Immature natural killer cell (primary cell): ENCODE data around the gene TNS3. TPM values are rescaled to one million over a fixed set of nuclear protein-coding genes. Genes with fewer than 3 reads are reported as not detected.

Experiments
- DNase-seq, 3 donors: peaks; one replicate each; pipeline ENCODE4 v3.0.0; 2022; ENCODE audit warnings: mixed read lengths in 1 of 3
- H3K27ac Mint-ChIP-seq, 6 donors: one replicate each; pipeline ENCODE4 v1.8.0; 2020; ENCODE audit warnings: mixed read lengths in 6 of 6, mild to moderate bottlenecking in 5 of 6, inconsistent platforms in 4 of 6, moderate library complexity in 3 of 6
- H3K27me3 Mint-ChIP-seq, 3 donors: one replicate each; pipeline ENCODE4 v1.8.0; 2020 to 2021; ENCODE audit warnings: low read depth in 3 of 3, mild to moderate bottlenecking in 3 of 3, mixed read lengths in 3 of 3, moderate library complexity in 3 of 3, inconsistent platforms in 1 of 3
- H3K36me3 Mint-ChIP-seq, 3 donors: one replicate each; pipeline ENCODE4 v1.8.0; 2020; ENCODE audit warnings: mixed read lengths in 3 of 3, inconsistent platforms in 2 of 3, mild to moderate bottlenecking in 2 of 3
- H3K4me1 Mint-ChIP-seq, 2 donors: one replicate each; pipeline ENCODE4 v1.8.0; 2020; ENCODE audit warnings: inconsistent platforms in 2 of 2, mild to moderate bottlenecking in 2 of 2, mixed read lengths in 2 of 2, moderate library complexity in 1 of 2
- H3K4me3 Mint-ChIP-seq, 5 donors: one replicate each; pipeline ENCODE4 v1.8.0; 2020; ENCODE audit warnings: mild to moderate bottlenecking in 5 of 5, mixed read lengths in 5 of 5, inconsistent platforms in 3 of 5, moderate library complexity in 3 of 5
- H3K9me3 Mint-ChIP-seq, 6 donors: one replicate each; pipeline ENCODE4 v1.8.0; 2020; ENCODE audit warnings: mild to moderate bottlenecking in 6 of 6, mixed read lengths in 6 of 6, inconsistent platforms in 4 of 6, moderate library complexity in 3 of 6
- polyA plus RNA-seq, 3 donors: library from polyadenylated mRNA; unstranded; fragments of 300-500 nt; fragmentation: Illumina TruSeq; gene quantifications; one replicate each; pipeline ENCODE4 v1.2.3, GENCODE V29; 2021

Gene TNS3
- polyA plus RNA-seq, 3 donors from 2014 or later = 0.19 TPM; not detected in 2

DNA sequence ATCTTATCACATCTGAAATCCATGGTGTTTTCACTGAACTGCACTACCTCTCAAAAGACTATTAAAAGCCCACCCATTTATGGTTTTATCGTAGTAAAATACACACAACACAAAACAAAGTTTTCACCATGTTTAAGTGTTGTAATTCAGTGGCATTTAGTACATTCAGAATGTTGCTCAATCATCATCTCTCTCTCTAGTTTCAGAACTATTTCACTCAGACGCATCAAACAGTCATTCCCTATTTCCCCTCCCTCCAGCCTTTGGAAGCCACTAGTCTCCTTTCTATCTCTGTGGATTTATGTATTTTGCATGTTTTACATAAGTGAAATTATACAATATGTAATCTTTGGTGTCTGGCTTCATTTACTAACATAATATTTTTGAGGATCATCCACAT lies 332.6 kb downstream of the TNS3 start:
- DNase-seq = no peak
- H3K4me3 Mint-ChIP-seq = no peak overlapping the region

DNA sequence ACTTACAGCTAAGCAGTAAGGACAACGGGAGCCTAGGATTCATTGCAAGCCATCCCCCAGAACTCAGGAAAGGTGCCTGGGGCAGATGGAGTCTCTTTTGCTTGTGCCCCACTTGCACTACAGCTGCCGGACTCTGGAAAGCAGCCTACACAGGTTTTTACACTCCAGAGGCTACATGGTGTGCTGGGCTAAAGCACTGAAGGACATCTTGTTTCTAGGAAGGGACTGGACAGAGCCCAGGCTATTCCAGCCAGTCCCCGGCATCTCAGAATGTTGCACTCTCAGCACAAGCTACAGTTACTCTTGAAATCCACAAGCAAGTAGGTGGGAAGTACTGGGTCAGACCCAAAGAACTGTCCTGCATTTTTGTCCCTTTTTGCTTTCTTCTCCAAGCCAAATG lies 333.1 kb downstream of the TNS3 start:
- H3K4me1 Mint-ChIP-seq = peaks cover 6 to 9% of the 10 kb centered on the region in 2 donors
- H3K9me3 Mint-ChIP-seq = no peaks in the 10 kb centered on the region
- DNase-seq = no peak
- no peak overlapping the region for H3K27ac Mint-ChIP-seq
- H3K4me3 Mint-ChIP-seq = no peak overlapping the region
- peaks cover 2 to 7% (median 4%) of the 10 kb centered on the region in 3 donors for H3K27me3 Mint-ChIP-seq
- H3K36me3 Mint-ChIP-seq = no peaks in the 10 kb centered on the region

More for the DNA sequence above, 332.6 kb downstream of the TNS3 start:
- peaks cover 2 to 7% (median 4%) of the 10 kb centered on the region in 3 donors for H3K27me3 Mint-ChIP-seq
- peaks cover 7 to 10% of the 10 kb centered on the region in 2 donors for H3K4me1 Mint-ChIP-seq
- no peak overlapping the region for H3K27ac Mint-ChIP-seq
- no peaks in the 10 kb centered on the region for H3K9me3 Mint-ChIP-seq
- H3K36me3 Mint-ChIP-seq = no peaks in the 10 kb centered on the region

GRCh38 chr7:47247132-47247531 lies 334.8 kb downstream of the TNS3 start:
- Mint-ChIP-seq H3K4me3 (no peak overlapping the region), H3K36me3 (no peaks in the 10 kb centered on the region), H3K27me3 (peaks cover 1 to 6% (median 4%) of the 10 kb centered on the region in 3 donors), H3K9me3 (no peaks in the 10 kb centered on the region), H3K4me1 (no peaks in the 10 kb centered on the region), H3K27ac (no peak overlapping the region)
- no peak for DNase-seq

DNA sequence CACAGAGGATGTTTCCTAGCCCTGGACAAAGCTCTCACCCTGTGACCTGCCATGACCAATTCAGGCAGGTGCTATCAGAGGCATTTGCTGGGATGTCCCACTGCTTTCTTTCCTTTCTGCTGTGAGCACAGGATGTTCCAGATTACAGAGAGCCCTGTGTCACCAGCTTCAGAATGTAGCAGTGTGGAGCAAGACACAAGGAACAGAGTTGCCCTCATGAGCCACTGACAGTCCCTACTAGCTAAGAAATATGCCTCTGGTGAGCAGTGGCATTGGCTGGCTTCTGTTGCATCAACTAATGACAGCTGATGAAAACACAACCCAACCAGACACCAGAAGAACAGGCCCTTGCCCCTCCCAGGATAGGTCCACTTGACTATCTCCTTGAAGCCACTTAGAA lies 337.2 kb downstream of the TNS3 start:
- no peak for DNase-seq
- H3K27ac Mint-ChIP-seq = no peak overlapping the region
- H3K4me1 Mint-ChIP-seq = no peaks in the 10 kb centered on the region
- no peaks in the 10 kb centered on the region for H3K36me3 Mint-ChIP-seq
- H3K4me3 Mint-ChIP-seq = no peak overlapping the region
- H3K9me3 Mint-ChIP-seq = no peaks in the 10 kb centered on the region
- H3K27me3 Mint-ChIP-seq = peaks cover under 1 to 1% (median 1%) of the 10 kb centered on the region in 3 donors

DNA sequence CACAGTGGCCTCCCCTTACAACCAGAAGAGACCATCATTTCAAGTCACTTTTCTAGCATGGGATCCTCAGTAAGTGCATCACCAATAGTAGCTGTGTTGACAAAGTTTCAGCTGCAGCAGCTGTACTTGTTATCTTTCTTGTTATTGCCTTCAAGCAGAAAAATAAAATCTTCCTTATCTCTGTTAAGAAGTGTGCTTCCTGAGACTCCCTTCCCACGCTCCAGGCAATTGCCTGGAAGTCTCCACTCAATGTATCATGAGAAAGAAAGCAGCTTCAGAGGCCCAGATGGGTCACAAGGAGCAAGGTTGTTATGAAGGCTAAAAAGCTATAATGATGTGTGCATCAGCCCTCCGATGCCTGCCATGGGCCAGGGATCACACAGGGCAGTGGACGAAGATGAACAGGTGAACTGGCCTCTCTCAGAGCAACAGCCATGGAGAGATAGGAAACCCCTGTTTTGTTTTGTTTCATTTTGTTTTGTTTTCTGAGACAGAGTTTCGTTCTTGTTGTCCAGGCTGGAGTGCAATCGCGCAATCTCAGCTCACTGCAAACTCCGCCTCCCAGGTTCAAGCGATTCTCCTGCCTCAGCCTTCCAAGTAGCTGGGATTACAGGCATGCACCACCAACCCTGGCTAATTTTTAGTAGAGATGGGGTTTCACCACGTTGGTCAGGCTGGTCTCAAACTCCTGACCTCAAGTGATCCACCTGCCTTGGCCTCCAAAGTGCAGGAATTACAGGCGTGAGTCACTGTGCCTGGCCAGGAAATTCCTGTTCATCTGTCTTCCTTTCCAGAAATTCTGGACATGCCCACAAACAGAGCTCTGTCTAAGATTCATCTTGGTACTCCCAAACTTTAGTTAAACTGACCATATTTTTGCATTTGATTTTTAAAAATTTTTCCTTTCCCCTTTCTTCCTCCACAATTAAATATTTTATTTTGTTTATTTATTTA lies 340.5 kb downstream of the TNS3 start:
- Mint-ChIP-seq H3K4me1 (no peaks in the 10 kb centered on the region), H3K9me3 (no peaks in the 10 kb centered on the region), H3K36me3 (no peaks in the 10 kb centered on the region), H3K4me3 (no peak overlapping the region), H3K27ac (no peak overlapping the region), H3K27me3 (peaks cover 0 to 1% (median 1%) of the 10 kb centered on the region in 3 donors)
- DNase-seq = no peak

DNA sequence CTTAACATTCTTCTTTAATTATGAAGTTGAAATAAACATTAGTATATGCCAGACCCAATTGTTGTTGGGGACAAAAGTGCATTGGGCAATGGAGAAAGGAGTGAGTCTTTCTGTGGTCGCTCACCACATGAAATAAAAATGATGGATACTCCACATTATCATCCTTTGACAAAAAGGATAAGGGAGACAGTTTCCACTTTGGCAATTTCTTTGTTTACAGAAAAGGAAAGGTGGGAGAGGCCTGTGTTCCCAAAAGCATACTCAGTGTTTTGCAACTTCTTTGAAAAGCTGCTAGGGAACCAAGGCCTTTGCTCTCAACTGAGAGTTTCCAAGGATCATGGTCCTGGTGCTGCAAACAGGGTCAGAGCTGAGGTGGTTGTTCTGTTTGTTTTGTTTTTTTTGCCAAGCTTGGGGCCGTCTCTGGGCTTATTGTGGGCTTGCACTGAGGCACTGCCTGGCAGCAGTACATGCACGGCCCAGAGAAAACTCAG lies 341.9 kb downstream of the TNS3 start:
- Mint-ChIP-seq H3K4me1 (no peaks in the 10 kb centered on the region), H3K27me3 (peaks cover 0 to 1% (median 1%) of the 10 kb centered on the region in 3 donors), H3K9me3 (no peaks in the 10 kb centered on the region), H3K4me3 (no peak overlapping the region), H3K27ac (no peak overlapping the region), H3K36me3 (no peaks in the 10 kb centered on the region)
- DNase-seq = no peak

- Mint-ChIP-seq H3K4me3 (no peak overlapping the region), H3K36me3 (no peaks in the 10 kb centered on the region), H3K9me3 (no peaks in the 10 kb centered on the region), H3K27me3 (peaks cover 0 to 1% (median 1%) of the 10 kb centered on the region in 3 donors), H3K4me1 (no peaks in the 10 kb centered on the region), H3K27ac (no peak overlapping the region)
- no peak for DNase-seq
Measured at GRCh38 chr7:47239034-47239433, 342.9 kb downstream of the TNS3 start.

GRCh38 chr7:47236480-47237129 lies 345.3 kb downstream of the TNS3 start:
- Mint-ChIP-seq H3K4me3 (no peak overlapping the region), H3K4me1 (no peaks in the 10 kb centered on the region), H3K27ac (no peak overlapping the region), H3K36me3 (no peaks in the 10 kb centered on the region), H3K27me3 (peaks cover 0 to 3% (median 2%) of the 10 kb centered on the region in 3 donors), H3K9me3 (no peaks in the 10 kb centered on the region)
- DNase-seq = no peak

- Mint-ChIP-seq H3K4me1 (no peaks in the 10 kb centered on the region), H3K27me3 (peaks cover 0 to 9% (median 5%) of the 10 kb centered on the region in 3 donors), H3K9me3 (no peaks in the 10 kb centered on the region), H3K36me3 (no peaks in the 10 kb centered on the region), H3K27ac (no peak overlapping the region), H3K4me3 (no peak overlapping the region)
- DNase-seq = no peak
Measured at GRCh38 chr7:47233996-47234395, 347.9 kb downstream of the TNS3 start.

GRCh38 chr7:47232751-47233412 lies 349.0 kb downstream of the TNS3 start:
- Mint-ChIP-seq H3K4me1 (no peaks in the 10 kb centered on the region), H3K27me3 (peaks cover 0 to 9% (median 7%) of the 10 kb centered on the region in 3 donors), H3K27ac (no peak overlapping the region), H3K4me3 (no peak overlapping the region), H3K36me3 (no peaks in the 10 kb centered on the region), H3K9me3 (no peaks in the 10 kb centered on the region)
- DNase-seq = no peak

DNA sequence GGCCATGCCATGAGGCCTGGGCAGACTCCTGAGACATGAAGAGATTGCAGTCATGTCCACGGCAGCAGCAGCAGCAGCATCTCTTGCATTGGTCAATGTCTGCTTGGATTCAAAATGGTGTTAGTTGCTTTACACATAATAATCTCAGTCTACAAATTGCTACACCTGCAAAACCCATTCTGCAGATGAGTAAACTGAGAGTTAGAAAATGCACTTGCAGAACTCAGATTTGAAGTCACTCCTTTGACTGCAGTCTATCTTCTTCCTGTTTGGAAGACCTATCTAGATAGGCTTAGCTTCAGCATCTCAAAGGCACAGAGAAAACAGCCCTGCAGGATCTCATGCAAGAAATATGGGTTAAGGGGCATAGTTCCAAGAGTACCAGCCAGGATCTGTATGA lies 350.3 kb downstream of the TNS3 start:
- DNase-seq = no peak
- no peaks in the 10 kb centered on the region for H3K4me1 Mint-ChIP-seq
- H3K27ac Mint-ChIP-seq = no peak overlapping the region
- no peaks in the 10 kb centered on the region for H3K9me3 Mint-ChIP-seq
- peaks cover 0 to 10% (median 9%) of the 10 kb centered on the region in 3 donors for H3K27me3 Mint-ChIP-seq
- no peak overlapping the region for H3K4me3 Mint-ChIP-seq
- no peaks in the 10 kb centered on the region for H3K36me3 Mint-ChIP-seq

- no peak overlapping the region for H3K27ac Mint-ChIP-seq
- H3K4me1 Mint-ChIP-seq = no peaks in the 10 kb centered on the region
- no peak overlapping the region for H3K4me3 Mint-ChIP-seq
- H3K27me3 Mint-ChIP-seq = peaks cover 0 to 11% (median 10%) of the 10 kb centered on the region in 3 donors
- no peak for DNase-seq
- no peaks in the 10 kb centered on the region for H3K36me3 Mint-ChIP-seq
- no peaks in the 10 kb centered on the region for H3K9me3 Mint-ChIP-seq
Measured at GRCh38 chr7:47231032-47231431, 350.9 kb downstream of the TNS3 start.

DNA sequence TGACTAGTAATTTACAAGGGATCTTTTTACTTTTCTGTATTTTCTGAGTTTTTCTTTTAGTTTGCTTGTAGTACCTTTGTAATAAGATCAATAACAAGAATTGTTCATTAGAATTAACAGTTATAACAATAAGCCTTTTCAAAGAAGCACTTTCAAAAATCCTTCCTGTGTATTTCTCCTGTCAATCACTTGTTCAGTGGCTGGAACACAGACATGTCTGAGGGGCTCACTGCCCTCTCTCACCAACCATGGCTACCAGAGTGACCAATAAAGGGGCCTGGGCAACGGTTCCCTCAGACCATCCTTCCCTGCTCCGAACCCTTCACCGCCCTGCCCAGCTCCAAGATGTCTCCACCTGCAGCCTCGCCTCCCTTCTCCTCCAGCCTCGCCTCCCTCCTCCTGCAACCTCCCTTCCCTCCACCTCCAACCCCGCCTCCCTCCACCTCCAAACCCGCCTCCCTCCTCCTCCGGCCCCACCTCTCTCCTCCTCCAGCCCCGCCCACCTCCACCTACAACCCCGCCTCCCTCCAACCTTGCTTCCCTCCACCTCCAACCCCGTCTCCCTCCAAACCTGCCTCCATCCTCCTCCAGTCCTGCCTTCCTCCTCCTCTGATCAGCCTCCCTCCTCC lies 353.4 kb downstream of the TNS3 start:
- H3K9me3 Mint-ChIP-seq = no peaks in the 10 kb centered on the region
- H3K4me3 Mint-ChIP-seq = no peak overlapping the region
- H3K27ac Mint-ChIP-seq = no peak overlapping the region
- no peak for DNase-seq
- H3K36me3 Mint-ChIP-seq = no peaks in the 10 kb centered on the region
- H3K4me1 Mint-ChIP-seq = no peaks in the 10 kb centered on the region
- H3K27me3 Mint-ChIP-seq = peaks cover 0 to 13% (median 11%) of the 10 kb centered on the region in 3 donors
